Type B pancreatic cell (in vitro differentiated cells): Measurements from ENCODE around the gene FAN1. TPM values are rescaled to one million over a fixed set of nuclear protein-coding genes. Genes with fewer than 3 reads are reported as not detected.

Experiments used
- DNase-seq: peaks from one replicate; pipeline ENCODE4 v3.0.0; 2021; ENCODE audit warnings: mixed read lengths; ENCODE audit not compliant: unreplicated experiment; ENCODE audit errors: extremely low spot score
- H3K27ac Mint-ChIP-seq: 2 replicates; pipeline ENCODE4 v1.8.0; 2021; ENCODE audit warnings: mild to moderate bottlenecking, mixed read lengths
- H3K27me3 Mint-ChIP-seq: 2 replicates; pipeline ENCODE4 v1.8.0; 2021; ENCODE audit warnings: mixed read lengths
- H3K36me3 Mint-ChIP-seq: 2 replicates; pipeline ENCODE4 v1.8.0; 2021; ENCODE audit warnings: mixed read lengths
- H3K4me1 Mint-ChIP-seq: one replicate; pipeline ENCODE4 v1.8.0; 2021; ENCODE audit warnings: mixed read lengths; ENCODE audit not compliant: unreplicated experiment
- H3K4me3 Mint-ChIP-seq: 2 replicates; pipeline ENCODE4 v1.8.0; 2021; ENCODE audit warnings: mild to moderate bottlenecking, mixed read lengths
- H3K9me3 Mint-ChIP-seq: 2 replicates; pipeline ENCODE4 v1.8.0; 2021; ENCODE audit warnings: mixed read lengths
- total RNA-seq: library from RNA; stranded (reverse); gene quantifications from 2 replicates; pipeline ENCODE4 v1.2.1, GENCODE V29; 2021; ENCODE audit warnings: low replicate concordance
- TF ChIP-seq, protein P1 (sequence below): fragments of 200-600 bp; sonication (generic); conservative IDR thresholded peaks from 2 replicates; pipeline ENCODE4 v1.5.0; 2021; ENCODE audit warnings: antibody characterized with exemption, mild to moderate bottlenecking

The FAN1 gene
- total RNA-seq, 1 donor from 2014 or later = 29.5 TPM

DNA sequence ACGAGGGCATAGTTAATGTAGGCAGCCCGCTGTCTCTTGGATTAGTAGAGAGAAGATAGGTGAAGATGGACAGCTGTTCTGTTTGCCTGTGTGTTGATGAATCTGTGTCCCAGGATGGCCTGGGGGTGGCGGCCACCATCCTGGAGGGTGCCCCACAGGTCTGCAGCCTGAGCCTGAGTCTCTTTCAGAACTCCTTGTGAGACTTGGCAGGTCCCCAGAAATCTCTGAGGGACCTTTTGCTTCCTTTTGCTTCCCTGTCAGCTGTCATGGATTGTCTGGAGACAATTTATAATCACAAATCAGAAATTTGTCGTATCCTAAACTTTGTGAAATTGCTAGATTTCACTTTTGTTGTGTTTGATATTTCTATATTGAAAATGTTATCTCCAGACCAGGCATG is 17.4 kb downstream of the FAN1 start:
- H3K36me3 Mint-ChIP-seq = peaks cover 18% of the 10 kb centered on the region
- no peak overlapping the region for H3K4me3 Mint-ChIP-seq
- peaks cover 8% of the 10 kb centered on the region for H3K4me1 Mint-ChIP-seq
- H3K9me3 Mint-ChIP-seq = no peaks in the 10 kb centered on the region
- no peak overlapping the region for H3K27ac Mint-ChIP-seq
- TF ChIP-seq, protein P1, sequence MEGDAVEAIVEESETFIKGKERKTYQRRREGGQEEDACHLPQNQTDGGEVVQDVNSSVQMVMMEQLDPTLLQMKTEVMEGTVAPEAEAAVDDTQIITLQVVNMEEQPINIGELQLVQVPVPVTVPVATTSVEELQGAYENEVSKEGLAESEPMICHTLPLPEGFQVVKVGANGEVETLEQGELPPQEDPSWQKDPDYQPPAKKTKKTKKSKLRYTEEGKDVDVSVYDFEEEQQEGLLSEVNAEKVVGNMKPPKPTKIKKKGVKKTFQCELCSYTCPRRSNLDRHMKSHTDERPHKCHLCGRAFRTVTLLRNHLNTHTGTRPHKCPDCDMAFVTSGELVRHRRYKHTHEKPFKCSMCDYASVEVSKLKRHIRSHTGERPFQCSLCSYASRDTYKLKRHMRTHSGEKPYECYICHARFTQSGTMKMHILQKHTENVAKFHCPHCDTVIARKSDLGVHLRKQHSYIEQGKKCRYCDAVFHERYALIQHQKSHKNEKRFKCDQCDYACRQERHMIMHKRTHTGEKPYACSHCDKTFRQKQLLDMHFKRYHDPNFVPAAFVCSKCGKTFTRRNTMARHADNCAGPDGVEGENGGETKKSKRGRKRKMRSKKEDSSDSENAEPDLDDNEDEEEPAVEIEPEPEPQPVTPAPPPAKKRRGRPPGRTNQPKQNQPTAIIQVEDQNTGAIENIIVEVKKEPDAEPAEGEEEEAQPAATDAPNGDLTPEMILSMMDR = no peak
- no peak for DNase-seq
- no peaks in the 10 kb centered on the region for H3K27me3 Mint-ChIP-seq

DNA sequence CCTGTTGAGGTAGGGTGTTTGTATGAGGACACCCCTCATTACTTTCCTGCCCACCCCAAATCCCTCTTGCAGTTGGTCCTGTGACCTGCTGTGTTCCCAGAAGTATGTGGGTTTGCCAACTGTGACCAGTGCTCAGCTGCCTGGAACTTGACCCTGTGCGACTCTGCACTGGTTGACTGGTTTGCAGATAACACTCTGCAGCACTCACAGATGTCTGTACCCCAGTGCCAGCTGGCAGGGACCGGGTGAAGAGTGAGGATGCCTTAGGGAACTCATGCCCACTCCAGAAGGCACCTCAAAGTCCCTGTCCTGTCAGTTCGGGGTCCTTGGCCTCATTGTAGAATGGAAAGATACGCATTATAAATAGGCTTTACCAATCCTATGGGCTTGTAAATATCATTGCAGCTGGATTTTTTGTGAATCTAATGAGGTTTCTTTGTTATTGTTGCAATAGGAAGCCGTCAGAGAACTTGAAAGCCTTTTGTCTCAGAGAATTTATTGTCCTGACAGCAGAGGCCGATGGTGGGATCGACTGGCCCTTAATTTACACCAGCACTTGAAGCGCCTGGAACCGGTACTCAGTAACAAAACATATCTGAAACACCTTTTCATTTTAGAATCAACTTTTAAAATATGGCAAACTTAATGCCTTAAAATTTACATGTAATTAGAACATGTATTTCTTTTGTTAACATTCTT is 18.2 kb downstream of the FAN1 start:
- no peaks in the 10 kb centered on the region for H3K9me3 Mint-ChIP-seq
- TF ChIP-seq, protein P1 = no peak
- no peak overlapping the region for H3K4me3 Mint-ChIP-seq
- peaks cover 8% of the 10 kb centered on the region for H3K4me1 Mint-ChIP-seq
- H3K36me3 Mint-ChIP-seq = peaks cover 16% of the 10 kb centered on the region
- H3K27ac Mint-ChIP-seq = peak overlapping the region; percentile 70
- no peaks in the 10 kb centered on the region for H3K27me3 Mint-ChIP-seq
- no peak for DNase-seq

DNA sequence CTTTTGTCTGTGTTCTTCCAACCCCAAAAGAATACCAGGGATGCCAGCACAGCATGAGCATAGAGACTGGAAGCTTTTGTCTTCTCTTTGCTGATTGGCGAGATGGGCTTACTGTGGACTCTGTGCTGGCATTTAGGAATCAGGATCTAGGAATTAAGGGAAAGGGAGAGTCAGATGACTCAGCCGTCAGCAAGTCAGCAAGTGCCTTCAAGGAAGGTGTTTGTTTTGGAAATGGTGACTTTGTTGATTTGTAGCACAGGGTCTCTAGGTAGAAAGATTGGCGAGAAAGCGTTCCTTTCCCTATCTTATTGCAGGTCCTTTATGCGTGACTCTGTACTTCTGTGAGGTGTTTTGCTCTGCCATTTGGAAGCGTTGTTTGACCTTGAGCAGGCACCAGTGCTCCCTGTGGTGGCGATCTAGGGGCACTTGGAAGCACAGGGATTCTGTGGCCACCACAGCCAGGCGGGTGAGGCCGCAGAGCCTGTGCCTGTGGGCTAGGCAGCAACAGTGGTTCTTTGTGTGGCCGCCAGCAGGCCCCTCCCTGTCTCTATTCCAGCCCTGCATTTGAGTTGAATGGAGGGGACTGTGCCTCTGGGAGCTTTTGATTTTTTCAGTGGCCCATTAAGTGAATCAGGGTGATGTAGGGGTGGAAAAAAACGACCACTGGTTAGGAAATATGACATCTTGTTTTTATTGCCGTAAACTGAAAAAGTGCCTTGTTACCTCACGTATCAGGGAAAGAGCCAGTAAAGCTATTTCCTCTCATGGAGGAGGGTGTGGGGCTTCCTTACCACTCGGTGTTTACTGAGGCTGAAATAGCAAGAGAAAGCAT is 19.0 kb downstream of the FAN1 start:
- Mint-ChIP-seq H3K9me3 (no peaks in the 10 kb centered on the region), H3K4me3 (no peak overlapping the region), H3K36me3 (peaks cover 13% of the 10 kb centered on the region), H3K27ac (peak overlapping the region; percentile 70), H3K4me1 (peaks cover 8% of the 10 kb centered on the region), H3K27me3 (no peaks in the 10 kb centered on the region)
- DNase-seq = no peak
- TF ChIP-seq, protein P1 = no peak

DNA sequence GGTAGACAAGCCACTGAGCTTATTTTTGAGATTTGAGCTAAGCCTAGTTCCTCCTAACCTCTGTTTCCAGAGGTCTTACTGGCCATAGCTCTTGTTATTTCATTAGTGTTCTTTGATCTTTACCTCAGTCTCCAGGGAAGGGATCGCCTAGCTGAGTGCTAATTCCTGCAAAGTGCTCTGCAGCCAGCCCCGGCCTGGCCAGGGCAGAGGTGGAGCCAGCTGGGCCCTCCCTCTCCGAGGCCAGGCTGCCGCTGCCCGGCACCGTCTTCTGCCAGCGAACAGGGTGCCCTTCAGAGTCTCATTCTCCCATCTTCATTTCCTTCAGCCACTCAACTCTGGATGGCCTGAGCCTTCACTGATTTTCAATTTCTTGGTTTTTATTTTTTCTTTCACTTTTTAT is 19.7 kb downstream of the FAN1 start:
- TF ChIP-seq, protein P1 = no peak
- Mint-ChIP-seq H3K27ac (peak overlapping the region; percentile 11), H3K4me1 (peaks cover 8% of the 10 kb centered on the region), H3K9me3 (no peaks in the 10 kb centered on the region), H3K27me3 (no peaks in the 10 kb centered on the region), H3K4me3 (no peak overlapping the region), H3K36me3 (peaks cover 16% of the 10 kb centered on the region)
- DNase-seq = no peak

DNA sequence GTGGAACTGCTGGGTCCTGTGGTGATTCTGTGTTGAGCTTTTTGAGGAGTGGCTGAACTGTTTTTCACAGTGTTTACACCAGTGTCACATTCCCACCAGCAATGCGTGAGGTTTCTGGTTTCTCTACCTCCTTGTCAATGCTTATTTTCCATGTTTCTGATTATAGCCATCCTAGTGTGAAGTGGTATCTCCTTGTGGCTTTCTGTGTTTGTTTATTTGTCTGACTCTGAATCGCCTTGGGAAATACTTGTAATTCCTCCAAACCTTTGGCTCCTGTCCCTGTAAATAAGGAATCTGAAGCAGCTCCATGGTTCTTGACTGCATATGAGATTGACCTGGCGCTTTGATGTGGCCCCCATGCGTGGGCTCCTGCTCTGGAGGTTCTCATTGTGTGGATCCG is 20.6 kb downstream of the FAN1 start:
- no peak for DNase-seq
- TF ChIP-seq, protein P1 = no peak
- H3K36me3 Mint-ChIP-seq = peaks cover 20% of the 10 kb centered on the region
- peaks cover 8% of the 10 kb centered on the region for H3K4me1 Mint-ChIP-seq
- no peaks in the 10 kb centered on the region for H3K27me3 Mint-ChIP-seq
- H3K9me3 Mint-ChIP-seq = no peaks in the 10 kb centered on the region
- no peak overlapping the region for H3K4me3 Mint-ChIP-seq
- no peak overlapping the region for H3K27ac Mint-ChIP-seq
